DMS 273 treated with DMSO at 0.1 percent for 48 hours (cell line): ENCODE results near the gene PAPPA.

ENCODE experiments used
- DNase-seq: peaks from one replicate; lab custom pipeline; 2025; lab: John Stamatoyannopoulos, UW

The PAPPA gene

DNA sequence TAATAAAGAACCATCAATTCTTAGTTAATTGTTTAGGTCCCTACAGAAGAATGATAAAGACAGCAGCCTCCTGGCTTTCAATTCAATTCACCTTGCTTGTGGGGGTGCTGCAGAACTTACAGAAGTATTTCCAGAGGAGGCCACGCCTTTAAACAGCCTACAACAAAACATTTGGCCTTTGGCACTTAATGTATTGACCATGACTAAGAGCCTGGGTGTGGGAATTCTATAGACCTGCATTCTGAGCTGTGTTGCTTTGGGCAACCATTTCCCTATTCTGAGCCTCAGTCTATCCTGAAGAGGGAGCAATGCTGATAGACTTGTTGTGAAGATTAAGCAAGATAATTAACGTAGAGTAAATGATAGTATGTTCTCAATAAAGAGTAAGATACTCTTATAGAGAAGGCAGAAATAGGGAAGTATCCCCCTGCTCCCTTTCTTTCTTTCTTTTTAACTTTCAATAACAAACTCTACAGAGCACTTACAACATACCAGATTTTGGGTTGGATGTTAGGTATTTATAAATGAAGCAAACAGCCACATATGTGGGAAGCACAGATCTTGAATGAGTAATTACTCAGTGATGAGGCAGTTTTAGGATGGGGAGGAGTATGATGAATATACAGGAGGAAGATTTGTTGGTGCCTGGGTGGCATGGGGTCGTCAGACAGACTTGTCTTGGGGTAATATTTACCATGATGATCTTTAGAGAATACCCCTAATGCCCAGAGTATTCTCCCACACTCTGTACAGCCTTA, 28.4 kb downstream of the PAPPA start:
- no peak for DNase-seq

- DNase-seq, result no peak
These were observed 29.3 kb downstream of the PAPPA start for GRCh38 chr9:116182876-116183275.

DNA sequence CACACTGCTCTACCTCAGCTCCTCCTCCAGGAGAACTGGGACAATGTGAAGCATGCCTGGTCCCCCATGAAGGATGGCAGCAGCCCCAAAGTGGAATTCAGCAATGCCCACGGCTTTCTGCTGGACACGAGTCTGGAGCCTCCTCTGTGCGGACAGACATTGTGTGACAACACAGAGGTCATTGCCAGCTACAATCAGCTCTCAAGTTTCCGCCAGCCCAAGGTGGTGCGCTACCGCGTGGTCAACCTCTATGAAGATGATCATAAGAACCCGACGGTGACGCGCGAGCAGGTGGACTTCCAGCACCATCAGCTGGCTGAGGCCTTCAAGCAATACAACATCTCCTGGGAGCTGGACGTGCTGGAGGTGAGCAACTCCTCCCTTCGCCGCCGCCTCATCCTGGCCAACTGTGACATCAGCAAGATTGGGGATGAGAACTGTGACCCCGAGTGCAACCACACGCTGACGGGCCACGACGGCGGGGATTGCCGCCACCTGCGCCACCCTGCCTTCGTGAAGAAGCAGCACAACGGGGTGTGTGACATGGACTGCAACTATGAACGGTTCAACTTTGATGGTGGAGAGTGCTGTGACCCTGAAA, 34.1 kb downstream of the PAPPA start:
- DNase-seq, result no peak

DNA sequence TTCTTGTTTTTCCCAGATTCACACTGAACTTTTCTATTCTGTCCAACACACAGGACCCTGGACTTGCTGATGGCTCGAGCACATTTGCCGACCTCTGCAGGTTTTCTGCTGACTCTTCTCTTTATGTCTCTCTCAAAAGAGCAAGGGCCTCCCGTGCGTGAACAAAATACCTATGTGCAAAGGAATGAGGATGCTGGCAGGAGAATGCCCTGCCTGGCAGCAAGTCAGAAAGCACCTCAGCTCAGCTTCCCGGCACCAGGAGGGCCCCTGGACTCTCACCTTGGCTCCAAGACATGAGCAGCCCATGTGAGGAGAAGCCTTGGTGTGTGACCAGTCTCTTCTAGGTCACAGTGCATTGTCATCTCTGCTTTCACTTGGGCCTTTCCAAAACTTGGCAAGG, 36.1 kb downstream of the PAPPA start:
- no peak for DNase-seq

DNA sequence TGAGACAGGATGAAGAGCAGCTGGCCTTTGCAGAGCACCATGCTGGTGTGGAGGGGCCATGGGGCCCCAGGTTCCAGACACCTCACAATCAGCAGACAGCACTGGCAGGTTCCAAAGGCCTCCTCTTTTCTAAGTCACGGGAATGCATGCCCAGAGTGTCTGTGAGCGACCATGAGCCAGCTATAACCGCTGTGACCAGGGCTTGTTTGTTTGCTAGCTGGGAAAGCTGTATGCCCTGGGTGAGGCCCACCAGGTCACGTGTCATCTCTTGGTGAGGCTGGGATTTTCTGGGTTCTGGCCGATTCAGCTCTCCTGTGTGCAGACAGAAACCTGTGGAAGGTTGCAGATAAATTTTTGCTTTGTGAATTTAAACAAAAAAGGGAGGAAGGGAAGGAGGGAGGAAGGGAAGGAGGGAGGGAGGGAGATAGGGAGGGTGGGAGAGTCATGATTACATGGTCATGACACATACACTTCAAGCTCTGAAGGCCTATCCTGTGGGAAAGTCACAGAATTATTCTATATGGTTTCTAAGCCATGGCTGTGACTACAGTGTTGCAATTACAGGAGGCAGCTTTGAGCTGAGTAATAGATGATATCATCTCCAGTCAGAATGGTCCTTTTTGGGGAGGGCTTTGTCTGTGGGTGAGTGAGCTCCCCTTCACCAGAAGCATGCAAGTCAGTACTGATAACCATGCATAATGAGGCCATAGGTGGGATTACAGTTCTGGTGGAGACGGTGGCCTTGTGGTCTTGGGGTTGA, 37.2 kb downstream of the PAPPA start:
- DNase-seq, result no peak

GRCh38 chr9:116191576-116192415, 38.2 kb downstream of the PAPPA start:
- no peak for DNase-seq

DNA sequence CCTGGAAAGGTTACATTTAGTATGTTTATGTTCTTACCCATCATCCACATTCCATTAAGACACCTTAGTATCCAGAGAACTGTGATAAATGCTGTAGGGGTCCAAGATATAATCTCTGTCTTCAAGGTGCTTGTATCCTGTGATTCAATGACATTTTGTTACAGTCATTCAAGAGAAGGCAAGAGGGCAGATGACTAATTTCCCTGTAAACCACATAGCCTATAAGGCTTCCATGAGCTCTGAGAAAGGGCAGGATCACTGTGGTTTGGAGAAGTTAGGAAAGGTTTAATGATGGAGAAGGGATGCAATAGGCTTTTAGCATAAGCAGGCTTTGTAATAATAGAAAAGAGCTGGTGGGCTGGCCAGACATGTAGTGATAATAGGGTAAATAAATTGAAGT, 40.0 kb downstream of the PAPPA start:
- DNase-seq, result no peak

DNA sequence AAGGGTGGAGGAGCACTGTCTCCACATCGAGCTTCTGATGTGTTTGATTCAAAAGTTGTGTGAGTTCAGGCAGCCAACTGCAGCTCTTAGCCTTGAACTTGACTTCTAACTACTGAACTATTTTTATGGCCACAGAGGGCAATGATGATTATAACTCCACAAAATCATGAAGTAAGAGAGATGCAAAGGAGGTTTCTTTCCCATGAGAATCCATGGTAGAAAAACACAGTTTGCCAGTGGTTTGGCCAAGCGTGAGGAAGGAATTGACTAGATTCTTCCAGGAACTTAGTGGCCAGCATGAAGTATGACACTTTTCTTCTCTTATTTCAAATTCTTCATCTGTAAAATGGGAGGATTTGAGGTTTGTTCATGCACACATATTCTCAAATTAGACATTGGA, 43.2 kb downstream of the PAPPA start:
- DNase-seq, result no peak

GRCh38 chr9:116198344-116198743, 44.8 kb downstream of the PAPPA start:
- no peak for DNase-seq

DNA sequence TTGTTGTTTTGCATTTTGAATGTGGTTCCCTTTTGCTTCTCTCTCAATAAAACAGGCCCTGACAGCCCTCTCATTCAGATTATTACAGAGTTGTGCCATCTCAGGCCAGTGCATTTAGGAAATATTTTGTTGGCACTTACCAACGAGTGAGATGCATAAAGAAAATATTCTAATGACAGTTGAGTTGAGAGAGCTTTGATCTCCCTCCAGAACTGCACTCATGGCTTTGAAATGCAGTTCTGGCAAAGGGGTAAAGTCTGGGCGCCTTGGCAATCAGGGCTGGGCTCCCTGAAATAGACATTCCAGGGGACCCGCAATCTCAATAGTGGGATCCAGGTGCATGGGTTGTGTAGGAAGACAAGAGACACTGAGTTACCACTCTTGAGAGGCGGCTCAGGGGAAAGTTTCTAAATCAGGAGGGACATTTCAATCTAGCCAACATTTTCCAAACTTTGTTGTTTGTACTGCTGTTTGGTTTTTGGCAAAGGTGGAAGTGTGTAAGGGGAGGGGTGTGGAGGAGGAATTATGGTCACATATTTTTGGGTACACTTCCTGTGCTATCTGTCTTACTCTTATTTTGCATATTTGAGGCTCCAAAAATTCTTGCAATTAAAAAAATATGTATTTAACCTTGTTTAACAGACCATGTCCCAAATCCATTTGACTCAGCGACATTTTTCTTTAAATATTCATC, 48.8 kb downstream of the PAPPA start:
- no peak for DNase-seq

DNA sequence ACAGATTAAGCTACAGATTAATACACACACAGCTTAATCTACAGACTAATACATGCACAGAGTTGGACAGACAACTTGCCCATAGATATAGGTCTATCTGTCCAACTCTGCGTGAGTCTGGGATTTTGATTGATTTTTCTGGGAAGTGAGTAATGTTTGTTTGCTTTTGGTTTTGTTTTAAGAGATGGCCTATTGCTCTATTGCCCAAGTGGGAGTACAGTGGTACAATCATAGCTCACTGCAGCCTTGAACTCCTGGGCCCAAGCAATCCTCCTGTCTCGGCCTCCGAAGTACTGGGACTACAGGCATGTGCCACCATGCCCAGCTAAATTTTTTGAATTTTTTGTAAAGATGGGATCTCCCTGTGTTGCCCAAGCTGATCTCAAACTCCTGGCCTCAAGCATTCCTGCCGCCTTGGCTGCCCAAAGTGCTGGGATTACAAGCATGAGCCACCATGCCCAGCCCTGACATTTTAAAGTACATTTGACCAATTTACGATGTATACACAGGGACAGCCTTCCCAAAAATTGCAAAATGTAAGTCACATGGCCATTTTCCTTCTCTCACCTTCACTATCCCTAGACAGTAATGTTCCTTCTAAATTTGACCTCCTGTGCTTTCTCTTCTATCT, 50.8 kb downstream of the PAPPA start:
- no peak for DNase-seq

GRCh38 chr9:116207371-116208111, 54.0 kb downstream of the PAPPA start:
- no peak for DNase-seq

DNA sequence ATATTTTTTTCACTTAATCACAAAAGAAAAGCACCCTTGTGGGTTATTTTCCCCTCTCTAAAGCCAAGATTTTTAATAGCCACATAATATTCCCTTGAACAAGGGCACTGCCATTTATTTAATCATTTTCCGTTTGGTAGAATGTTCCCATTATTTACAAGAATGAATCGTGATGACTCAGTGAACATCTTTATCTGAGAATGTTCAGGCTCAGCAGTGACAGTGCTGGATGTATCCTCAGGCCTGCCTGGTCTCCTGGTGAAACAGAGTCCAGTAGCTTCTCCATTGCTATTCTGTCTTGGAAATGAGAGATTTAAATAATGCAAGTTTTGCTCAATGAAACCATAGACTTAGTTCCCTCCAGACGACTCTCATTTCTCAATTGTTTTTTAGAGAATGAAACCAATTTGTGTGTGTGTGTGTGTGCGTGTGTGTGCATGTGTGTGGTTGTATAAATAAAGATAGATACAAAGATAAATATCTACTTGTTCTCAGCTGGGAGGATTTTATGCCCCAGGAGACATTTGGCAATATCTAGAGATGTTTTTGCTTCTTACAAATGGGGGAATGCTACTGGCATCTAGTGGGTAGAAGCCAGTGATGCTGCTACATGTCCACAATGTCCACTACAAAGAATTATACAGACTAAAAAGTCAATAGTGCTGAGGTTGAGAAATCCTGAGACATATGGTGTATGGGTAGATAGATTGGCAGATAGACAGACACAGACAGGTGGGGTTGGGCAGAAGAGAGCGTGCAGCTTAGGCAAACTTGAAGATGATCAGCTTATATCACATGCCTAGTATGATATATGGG, 55.0 kb downstream of the PAPPA start:
- DNase-seq, result no peak

- no peak for DNase-seq
These were observed 56.0 kb downstream of the PAPPA start for GRCh38 chr9:116209414-116210116.

DNA sequence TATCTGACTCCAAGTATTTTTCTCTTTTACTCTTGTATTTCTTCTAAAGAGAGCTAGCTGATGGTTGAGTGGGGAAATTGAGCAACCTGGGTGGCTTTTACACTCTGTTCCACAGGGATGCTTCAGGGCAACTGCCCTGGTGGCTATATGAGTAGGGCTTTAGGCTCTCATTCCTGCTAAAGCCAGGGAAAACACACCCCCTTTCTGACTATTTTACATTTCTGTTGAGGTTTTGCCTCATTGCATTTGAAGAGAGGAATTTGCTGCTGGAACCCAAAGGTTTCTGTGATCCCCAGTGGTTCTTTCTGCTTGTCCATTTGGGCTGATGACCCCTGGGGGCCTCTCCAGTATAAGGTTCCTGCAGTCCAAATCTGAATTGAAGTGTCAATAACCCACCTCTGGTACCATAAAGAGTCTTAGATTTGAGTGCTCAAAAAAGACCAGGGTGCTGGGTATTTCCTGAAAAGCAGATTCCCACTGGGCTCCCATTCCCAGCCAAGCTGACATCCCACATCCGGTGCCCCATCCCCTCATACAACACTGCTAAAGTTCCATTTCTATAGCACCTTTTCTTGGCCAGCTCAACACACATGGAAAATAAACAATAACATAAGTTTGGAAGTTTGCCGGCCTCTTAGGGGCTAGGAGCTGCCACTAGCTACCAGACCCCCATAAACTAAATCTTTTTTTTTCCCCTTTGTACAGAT, 59.5 kb downstream of the PAPPA start:
- no peak for DNase-seq

DNA sequence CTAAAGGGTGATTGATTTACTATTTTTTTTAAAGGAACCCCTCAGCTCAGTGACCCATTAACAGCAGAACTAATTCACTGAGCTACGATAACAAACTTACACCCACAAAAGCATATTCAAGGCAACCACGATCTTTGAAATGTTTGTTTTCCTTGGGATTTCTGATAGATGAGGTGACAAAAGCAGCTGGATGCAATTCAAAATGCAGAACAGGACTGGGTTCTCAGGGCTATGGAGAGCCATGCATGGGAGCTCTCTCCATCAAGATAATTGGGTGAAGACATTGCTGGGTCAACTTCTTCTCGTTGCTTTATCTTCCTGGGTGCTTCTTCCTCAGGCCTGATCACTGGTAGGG, 60.1 kb downstream of the PAPPA start:
- DNase-seq, result no peak

DNA sequence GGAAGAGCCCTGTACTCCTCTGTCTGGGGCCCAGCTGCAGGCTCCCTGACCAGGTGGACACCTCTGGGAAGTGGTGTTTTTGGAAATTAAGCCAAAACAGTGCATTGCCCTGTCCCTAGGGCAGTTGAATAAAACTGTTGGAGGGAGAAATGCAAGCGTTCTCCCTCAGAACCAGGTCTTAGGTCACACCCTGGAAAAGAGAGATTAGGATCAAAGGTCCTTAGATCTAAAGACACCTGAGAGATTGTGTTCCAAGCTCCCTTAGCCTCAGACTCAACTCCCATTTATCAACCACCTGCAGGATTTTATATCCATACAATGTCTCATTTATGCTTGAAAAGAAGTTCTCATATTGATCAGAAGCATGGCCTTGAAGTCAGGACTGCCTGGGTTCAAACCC, 64.8 kb downstream of the PAPPA start:
- no peak for DNase-seq

DNA sequence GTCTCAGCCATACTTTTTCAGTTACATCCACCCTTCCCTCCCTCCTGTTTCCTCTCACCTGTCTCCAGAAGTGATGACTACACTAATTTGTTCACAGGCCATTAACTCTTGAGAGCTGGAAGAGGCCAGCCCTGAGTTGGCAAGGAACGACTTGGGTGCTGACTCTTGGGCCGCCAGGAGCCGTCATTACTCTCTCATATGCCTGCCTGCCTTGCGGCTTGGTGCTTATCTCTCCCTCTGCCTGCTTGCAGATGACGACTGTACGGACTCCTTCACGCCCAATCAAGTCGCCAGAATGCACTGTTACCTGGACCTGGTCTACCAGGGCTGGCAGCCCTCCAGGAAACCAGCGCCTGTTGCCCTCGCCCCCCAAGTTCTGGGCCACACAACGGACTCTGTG, 66.1 kb downstream of the PAPPA start:
- no peak for DNase-seq
